Stimulated activated CD8-positive, alpha-beta memory T cell treated with anti-CD3 and anti-CD28 coated beads, Interleukin-4, amount 100 ng/mL, for 48 hours (primary cell): ENCODE data around the gene LAMA2.
A peak's percentile ranks its signal among the peaks of the same experiment; 100 is the strongest.

ENCODE experiments used
- DNase-seq: peaks from one replicate; pipeline ENCODE4 v3.0.0-alpha.2; 2020

LAMA2 gene, protein sequence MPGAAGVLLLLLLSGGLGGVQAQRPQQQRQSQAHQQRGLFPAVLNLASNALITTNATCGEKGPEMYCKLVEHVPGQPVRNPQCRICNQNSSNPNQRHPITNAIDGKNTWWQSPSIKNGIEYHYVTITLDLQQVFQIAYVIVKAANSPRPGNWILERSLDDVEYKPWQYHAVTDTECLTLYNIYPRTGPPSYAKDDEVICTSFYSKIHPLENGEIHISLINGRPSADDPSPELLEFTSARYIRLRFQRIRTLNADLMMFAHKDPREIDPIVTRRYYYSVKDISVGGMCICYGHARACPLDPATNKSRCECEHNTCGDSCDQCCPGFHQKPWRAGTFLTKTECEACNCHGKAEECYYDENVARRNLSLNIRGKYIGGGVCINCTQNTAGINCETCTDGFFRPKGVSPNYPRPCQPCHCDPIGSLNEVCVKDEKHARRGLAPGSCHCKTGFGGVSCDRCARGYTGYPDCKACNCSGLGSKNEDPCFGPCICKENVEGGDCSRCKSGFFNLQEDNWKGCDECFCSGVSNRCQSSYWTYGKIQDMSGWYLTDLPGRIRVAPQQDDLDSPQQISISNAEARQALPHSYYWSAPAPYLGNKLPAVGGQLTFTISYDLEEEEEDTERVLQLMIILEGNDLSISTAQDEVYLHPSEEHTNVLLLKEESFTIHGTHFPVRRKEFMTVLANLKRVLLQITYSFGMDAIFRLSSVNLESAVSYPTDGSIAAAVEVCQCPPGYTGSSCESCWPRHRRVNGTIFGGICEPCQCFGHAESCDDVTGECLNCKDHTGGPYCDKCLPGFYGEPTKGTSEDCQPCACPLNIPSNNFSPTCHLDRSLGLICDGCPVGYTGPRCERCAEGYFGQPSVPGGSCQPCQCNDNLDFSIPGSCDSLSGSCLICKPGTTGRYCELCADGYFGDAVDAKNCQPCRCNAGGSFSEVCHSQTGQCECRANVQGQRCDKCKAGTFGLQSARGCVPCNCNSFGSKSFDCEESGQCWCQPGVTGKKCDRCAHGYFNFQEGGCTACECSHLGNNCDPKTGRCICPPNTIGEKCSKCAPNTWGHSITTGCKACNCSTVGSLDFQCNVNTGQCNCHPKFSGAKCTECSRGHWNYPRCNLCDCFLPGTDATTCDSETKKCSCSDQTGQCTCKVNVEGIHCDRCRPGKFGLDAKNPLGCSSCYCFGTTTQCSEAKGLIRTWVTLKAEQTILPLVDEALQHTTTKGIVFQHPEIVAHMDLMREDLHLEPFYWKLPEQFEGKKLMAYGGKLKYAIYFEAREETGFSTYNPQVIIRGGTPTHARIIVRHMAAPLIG (N-terminal part only)

DNA sequence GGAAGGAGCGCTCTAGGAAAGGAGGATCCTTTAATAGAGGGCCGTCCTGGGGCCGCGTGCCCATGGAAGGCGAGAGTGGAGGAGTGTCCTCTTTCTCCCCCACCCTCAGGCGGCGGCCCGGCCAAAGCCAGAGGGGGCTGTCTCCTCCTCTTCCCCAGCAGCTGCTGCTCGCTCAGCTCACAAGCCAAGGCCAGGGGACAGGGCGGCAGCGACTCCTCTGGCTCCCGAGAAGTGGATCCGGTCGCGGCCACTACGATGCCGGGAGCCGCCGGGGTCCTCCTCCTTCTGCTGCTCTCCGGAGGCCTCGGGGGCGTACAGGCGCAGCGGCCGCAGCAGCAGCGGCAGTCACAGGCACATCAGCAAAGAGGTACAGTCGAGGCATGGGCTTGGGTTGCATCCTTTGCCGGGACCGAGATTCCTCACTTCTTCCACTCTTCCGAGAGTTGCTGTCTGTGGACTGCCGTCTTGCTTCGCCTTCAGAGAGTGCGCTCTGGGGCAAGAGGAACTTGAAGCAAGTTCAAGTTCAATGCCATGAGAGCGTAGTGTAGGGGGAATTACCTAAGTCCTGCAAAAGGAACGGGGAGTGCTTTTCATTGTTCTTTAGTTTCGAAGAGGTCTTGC is at the start of gene LAMA2:
LAMA2 (plus strand) TSS at position 148 of the 621 bp plus-strand sequence; CDS start at position 256, 108 bp downstream.
- peak; percentile 24 for DNase-seq

DNA sequence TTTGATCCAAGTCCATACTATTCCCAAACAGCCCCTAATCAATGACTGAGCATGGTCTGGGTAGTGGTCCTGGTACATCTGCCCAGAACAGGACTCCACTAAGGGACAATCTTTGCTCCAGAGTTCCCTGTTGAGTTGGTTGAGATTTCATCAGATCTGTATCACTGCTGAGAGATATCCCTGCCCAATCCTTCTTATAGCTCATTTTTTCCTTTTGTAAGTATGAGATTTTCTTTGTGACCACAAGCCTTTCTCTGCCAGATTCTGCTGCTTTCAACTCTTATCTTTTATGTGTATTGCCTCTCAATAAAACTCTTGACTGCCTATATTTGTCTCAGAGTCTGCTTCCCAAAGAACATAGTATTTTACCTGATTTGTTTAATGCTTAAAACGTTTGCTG is 46.2 kb upstream of the LAMA2 start:
- DNase-seq, result no peak

DNA sequence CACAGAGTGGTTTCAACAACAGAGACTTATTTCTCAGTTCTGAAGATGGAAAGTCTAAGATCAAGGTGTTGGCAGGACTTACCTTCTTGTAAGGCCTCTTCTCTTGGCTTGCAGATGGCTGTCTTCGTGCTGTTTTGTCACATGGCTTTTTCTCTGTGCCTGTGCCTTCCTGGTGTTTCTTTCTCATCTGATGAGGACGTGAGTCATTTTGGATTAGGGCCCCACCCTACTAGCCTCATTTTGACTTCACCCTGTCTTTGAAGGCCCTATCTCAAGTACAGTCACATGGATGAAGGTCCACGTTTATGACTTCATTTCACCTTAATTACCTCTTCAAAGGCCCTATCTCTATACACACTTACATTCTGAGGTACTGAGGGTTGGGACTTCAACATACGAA is 41.4 kb upstream of the LAMA2 start:
- DNase-seq, result no peak

DNA sequence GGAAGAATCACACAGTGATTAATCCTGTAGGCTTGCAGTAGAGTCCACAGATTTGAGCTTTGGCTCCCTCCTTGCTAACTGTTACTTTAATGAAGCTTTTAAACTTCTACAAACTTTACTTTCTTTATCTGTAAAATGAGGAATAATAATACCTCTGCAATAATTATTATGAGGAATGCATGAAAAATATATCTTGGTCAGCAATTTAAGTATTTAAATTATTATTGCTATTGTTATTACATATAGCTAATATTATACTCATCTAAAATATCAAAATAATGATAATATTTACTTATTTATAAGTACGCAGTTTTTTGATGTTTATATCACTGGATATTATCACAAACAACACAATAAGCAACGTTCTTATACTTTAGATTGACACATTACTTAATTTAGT is 38.3 kb upstream of the LAMA2 start:
- DNase-seq, result no peak

DNA sequence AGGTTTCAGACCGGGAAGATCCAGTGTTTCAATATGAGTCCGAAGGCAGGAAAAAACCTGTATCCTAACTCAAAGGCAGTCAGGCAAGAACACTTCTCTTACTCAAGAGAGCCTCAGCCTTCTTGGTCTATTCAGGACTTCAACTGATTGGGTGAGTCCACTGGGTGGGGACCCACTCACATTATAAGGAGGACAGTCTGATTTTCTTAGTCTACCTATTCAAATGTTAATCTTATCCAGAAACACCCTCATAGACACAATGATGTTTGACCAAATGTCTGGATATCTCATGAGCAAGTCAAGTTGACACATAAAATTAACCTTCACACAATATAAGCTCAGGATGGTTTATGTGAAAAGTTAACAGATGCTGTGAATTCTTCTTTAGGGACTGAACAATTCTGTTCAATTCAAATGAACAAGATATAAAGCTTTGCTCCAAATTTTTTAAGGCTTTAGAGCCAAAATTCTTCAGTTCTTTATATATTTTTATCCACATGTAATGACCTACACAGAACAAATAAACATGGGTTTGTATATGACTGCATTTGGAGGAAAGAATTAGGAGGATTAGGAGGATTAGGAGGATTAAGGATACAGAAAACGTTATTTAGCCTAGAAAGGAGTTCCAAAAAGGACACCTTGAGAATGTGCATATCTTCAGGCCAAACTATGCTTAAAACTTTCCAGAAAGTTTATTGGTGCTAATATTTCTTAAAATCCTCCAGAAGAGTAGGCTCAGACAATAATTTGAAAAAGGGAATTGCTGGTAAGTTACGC is 35.3 kb upstream of the LAMA2 start:
- DNase-seq, result no peak

DNA sequence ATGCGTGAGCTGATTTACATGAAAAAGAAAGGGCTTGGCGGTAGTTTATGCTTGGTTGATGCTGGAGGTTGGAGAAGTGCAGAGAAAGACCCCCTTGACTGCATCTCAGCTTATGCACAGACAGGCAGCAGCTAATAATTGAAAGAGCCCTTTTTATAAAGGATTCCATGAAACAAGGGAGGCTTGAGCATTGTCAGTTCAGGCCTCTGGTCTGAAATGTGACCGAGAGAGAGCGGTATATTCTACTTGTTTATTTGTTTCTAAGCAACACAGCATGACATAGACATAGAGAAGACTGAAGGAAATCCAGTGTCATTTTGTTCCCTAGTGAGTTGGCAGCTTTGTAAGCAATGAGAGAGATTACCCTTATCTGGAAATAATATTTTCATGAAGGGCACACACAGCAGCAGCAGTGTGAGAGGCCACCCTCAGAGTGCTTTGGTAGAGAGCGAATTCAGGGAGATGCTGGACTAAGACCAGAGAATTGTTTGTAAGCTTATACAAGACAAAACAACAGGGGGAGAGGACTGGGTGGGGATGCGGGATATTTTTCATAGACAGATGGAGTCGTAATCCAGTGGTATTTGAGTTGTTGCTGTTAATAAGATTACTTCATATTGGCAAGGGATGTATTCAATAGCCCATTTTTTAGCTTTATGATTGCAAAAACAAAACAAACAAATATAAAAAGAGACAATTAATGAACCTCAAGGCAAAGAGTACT is 34.6 kb upstream of the LAMA2 start:
- DNase-seq, result no peak

DNA sequence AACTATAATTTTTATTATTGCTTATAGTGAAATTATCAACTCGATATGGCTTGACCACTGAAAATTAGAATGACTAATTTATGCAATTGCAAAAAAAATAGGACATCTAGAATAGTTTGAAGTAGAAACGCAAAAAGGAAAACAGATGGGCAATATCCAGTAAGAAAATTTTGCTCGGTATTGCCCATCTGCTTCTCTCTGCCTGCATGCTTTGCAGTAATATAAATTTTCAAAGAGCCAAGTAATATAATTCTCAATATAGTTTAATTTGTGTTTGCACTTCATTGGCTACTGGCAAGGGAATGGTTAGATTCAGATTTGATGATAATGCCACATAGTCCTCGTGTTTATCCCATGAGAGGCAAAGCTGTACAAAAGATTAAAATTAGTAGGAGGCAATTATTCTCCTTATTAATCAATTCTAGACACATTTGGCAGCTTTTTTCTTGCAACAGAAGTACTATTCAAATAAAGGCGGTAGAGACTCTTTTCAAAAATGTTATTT is 27.3 kb upstream of the LAMA2 start:
- DNase-seq, result no peak

DNA sequence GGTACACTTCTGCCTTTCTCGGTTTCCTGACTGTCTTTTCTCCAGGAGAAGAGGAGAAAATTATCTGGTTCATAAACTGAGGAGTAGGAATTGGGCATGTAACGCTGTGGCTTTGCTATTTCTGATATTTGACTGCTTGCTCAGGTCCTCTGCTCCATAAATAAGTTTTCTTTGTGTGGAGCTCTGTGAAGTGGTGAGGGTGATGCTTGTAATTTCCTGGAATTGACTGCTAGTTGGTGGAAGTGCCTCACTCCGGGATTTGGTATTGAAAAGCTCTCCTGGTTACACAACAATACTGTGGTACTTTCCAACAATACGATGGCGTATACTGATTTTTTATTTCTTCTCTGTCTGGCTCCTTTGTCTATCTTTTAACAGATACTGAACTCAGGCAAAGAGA is 25.1 kb upstream of the LAMA2 start:
- DNase-seq, result no peak

DNA sequence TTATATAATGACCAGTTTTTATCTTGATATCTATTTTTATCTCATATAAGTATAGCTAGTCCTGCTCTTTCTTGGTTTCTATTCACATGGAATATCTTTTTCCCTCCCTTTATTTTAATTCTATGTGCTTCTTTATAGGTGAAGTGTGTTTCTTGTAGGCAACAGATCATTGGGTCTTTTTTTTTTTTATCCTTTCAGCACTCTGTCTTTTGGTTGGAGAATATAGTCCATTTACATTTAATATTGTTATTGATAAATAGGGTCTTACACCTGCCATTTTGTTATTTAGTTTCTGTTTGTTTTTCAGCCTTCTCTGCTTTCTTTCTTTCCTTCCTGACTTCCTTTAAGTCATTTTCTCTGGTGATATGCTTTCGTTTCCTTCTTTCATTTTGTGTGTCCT is 22.2 kb upstream of the LAMA2 start:
- DNase-seq, result no peak

DNA sequence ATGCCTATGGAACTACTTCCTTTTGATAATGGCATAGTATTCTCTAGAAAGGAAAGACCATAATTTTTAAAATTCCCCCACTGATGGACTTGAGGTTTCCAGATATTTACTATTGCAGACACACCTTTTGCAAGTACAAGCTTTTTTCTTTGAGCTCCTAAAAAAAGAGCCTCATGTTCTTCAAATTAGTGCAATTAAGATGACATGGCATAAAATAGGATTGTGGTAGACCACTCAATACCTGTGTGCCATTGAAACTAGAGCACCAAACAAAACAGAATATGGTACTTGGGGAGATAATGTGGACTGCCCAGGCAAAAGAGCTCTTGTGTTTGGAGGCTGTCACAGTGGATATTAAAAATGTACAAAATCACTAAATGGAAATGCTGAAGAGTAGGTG is 19.0 kb upstream of the LAMA2 start:
- DNase-seq, result no peak

DNA sequence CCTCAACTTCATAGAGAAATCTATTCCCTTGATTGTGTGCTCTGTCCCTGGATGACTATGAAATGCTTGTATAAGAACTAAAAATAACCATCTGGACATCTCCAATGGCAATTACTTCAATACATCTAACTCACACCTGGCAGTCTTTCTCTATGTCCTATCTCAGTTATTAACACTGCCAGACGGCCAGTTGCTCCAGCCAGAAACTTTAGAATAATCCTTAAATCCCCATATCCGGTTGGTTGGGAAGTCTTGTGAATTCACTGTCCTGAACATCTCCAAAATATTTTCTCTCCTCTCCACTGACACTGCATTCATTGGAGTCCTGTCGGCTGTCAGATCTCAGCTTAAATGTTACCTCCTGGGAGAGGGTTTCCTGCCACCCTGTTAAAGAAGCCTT is 12.2 kb upstream of the LAMA2 start:
- no peak for DNase-seq

DNA sequence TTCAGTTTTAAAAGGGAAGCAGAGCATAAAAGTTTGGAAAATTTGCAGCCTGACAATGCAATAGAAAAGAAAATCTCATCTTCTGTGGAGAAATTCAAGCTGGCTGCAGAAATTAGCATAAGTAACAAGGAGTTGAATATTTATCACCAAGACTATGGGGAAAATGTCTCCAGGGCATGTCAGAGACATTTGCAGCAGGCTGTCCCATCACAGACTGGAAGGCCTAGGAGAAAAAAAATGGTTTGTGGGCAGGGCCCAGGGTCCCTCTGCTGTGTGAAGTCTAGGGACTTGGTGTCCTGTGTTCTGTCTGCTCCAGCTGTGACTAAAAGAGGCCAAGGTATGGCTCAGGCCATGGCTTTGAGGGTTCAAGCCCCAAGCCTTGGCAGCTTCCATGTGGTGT is 8.1 kb upstream of the LAMA2 start:
- no peak for DNase-seq

DNA sequence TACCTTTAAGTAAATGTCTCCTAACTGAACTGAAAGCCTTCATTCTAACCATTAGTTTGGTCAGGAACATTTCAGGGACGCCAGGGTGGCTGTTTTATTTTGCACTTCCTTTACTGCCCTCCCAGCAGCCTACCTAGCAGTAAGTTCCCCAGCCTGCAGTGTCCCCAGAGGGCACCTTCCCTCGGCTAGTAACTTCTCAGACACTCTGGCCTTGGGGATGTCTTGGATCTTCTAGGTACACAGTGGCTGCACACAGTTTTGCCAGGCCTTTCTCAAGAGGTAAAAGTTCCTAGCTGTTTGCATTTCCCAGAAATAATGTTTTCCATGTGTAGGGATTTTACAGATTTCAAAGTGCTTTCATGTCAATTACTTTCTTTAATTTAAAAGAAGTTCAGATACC is 378 bp upstream of the LAMA2 start:
- DNase-seq, result no peak

DNA sequence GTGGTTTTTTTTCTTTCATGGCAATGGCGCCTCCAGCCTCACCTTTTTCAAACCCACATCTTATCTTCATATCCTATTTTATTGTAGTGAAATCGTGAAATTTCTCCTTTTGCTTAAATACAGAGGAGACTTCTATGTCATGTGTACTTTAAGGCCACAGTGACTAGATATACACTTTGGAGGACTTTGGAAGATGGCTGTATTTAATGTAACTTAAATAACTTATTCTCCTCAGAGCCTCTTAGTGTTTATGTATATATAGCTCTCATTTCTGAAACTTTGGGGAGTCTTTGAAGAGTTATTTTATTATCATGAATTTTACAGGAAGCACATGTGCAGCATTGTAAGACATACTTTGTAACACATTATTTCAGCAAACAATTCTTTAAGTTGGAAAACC is 968 bp downstream of the LAMA2 start:
- DNase-seq, result no peak

DNA sequence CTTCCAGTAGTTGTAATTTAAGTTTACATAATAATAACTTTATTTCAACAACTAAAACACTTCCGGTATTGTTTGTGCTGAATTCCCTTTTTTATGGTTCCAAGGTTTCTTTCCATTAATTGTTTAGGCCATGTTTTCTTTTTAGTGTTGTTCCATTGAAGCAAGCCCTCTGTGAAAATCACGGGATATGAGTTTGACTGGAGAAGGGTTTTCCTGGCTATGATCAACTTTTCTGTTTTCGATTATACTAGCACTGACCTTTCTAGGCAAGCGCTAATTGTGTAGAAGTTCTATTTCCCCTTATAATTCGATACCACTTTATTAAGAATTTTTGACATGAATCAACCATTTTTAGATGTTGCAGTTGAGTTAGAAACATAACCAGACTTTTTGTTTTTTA is 2.4 kb downstream of the LAMA2 start:
- no peak for DNase-seq

DNA sequence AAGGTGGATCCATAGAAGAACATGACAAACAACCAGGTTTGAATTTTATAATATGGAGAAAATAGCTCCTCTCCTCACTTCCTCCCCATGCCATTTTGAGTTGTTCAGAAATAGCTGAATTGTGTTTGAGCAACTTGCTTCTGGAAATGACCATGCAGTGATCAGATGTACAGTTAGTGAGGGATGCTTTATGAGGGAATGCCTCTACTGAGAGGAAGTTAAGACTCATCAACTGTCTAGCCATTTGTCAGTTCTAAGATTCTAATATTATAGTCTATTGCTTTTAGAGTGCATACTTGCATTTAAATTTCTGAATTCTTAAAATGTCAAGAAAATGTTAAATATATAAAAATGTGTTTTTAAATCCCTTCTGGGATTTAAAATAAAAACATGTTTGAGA is 3.8 kb downstream of the LAMA2 start:
- DNase-seq, result no peak

DNA sequence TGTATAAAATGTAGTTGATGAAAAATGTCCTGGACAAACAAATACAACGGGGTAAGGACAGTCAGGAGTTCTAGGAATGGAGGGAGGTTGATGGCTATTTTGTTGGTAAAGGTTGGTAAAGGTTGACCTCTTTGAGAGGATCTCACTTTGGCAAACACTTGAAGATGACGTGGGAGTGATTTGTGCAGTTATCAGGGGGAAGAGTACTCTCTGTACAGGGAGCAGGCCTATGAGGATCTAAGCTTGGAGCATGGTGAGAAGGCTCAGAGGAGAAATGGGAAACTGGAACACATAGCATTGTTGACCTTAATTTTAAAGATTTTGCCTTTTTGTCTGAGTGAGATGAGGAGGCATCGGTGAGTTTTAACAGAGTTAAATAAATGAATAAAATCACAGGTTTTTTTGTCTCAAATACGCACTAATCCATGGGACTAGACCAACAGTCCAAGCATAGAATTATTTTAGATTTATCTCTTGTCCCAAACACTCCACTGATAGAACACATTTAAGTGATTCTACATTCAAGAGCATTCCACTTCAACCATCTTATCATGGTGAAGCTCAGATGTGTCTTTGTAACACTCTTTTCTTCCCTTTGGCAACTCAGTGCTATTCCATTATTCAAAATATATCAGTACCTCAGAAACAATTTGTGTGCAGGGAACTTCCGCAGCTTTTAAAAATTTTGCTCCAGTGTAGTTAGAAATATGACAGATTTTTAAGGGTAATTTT is 5.7 kb downstream of the LAMA2 start:
- DNase-seq, result no peak

DNA sequence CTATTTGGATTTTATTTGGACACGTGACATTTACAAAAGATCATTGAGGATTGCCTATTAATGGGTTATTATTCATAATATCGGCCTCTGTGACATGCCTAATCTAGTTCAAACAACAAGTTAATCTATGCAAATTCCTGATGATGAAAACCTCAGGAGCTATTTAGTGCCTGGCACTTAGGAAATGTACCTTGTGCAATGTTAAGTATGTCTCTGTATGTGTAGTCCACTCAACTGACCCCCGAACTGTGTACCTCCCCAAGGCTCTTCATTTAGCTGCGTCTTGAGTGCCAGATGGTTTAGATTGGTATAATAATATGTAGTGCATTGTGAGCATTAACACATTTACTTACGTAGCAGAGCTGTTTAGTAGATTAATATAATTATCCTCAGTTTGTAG is 6.9 kb downstream of the LAMA2 start:
- DNase-seq, result no peak

DNA sequence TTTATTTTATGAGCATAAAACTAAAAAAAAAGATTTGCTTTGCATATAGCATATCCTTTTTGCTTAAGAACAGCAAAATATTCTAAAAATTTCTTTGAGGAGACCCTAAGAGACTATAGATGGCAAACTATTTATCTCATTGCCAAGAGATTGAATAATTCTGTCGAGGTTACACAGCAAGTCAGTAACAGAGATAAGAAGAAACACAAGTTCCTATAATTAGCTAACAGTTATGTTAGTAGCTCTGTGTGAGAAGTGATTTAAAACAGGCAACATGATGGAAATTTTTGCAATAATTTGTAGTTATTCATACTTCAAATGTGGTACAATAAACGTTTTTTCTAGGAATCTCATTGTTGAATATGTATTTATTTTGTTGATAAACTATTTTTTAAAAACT is 9.1 kb downstream of the LAMA2 start:
- no peak for DNase-seq

DNA sequence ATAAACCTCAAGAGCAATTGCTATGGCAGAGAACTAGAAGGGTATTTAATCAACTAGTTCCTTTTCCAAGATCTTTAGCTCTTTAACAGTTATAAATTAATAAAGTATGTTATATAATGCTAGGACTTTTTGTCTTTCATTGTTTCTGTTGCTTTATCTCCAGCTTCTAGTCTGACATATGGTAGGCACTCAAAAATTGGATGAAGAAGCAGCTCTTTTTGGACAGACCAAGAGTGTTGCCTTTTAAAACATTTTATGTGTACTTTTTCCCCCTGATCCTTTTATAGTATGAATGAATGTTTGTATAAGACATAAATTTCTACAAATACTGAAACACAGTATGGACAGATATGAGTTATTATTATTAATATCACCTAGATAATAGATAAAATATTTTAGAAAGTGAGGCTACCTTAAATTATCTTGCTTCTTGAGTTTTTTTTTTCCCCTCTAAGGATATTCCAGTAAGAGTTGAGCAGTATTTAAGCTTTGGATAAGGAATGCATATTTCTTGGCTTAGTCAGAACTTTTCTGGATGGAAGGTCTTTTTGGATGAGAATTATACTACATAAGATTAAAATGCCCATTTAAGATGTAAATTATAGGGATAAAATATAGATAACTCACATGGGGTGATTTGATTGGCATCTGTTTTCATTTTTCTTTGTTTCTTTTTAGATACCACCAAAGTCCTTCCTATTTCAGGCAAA is 16.6 kb downstream of the LAMA2 start:
- no peak for DNase-seq
